ENCODE measurements around the gene TCIRG1. TPM values are rescaled to one million over a fixed set of nuclear protein-coding genes. Genes with fewer than 3 reads are reported as not detected.
"Not testable (repeated sequence)": the region's sequence is repeated elsewhere in the genome, so short reads cannot be mapped to it uniquely, and the experiment has no call there.

Gene TCIRG1
- total RNA-seq, 1 donor from 2014 or later = 33.6 TPM

- Mint-ChIP-seq H3K27ac (peak overlapping the region; percentile 60), H3K27me3 (no peaks in the 10 kb centered on the region), H3K4me1 (ENCODE audit: low read depth) (no peaks in the 10 kb centered on the region), H3K4me3 (ENCODE audit: low read depth) (no peak overlapping the region), H3K9me3 (ENCODE audit: low read depth) (no peaks in the 10 kb centered on the region), H3K36me3 (ENCODE audit: insufficient read depth) (peaks cover 1% of the 10 kb centered on the region)
- DNase-seq (ENCODE audit: low spot score, unreplicated experiment) = no peak
- no peak for TF ChIP-seq CTCF (IDR thresholded peaks at IDR 0.05; ENCODE audit: unreplicated experiment)
These were observed 51.5 kb downstream of the TCIRG1 start for GRCh38 chr11:68090287-68090686.

DNA sequence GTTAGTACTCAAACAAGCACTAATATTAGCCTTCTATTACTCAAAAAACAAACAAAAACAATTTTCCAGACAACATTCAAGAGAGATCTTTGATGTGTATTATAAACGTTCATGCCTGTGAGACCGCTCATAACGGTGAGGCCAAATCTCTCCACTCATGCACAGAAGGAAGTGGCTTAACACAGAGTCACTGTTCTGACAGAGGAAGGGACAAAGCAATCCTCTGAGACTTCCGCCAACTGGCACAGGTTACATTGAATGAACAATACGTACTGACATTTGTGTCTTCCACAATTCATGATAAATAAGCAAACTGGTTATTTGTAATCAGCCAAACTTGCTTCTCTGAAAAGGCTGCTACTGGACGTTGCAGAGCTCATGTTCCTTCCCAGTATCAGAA is 51.9 kb downstream of the TCIRG1 start:
- Mint-ChIP-seq H3K27me3 (no peaks in the 10 kb centered on the region), H3K4me1 (ENCODE audit: low read depth) (no peaks in the 10 kb centered on the region), H3K4me3 (ENCODE audit: low read depth) (no peak overlapping the region), H3K27ac (peak overlapping the region; percentile 60), H3K36me3 (ENCODE audit: insufficient read depth) (peaks cover 1% of the 10 kb centered on the region), H3K9me3 (ENCODE audit: low read depth) (no peaks in the 10 kb centered on the region)
- DNase-seq (ENCODE audit: low spot score, unreplicated experiment) = no peak
- TF ChIP-seq CTCF (IDR thresholded peaks at IDR 0.05; ENCODE audit: unreplicated experiment) = no peak

DNA sequence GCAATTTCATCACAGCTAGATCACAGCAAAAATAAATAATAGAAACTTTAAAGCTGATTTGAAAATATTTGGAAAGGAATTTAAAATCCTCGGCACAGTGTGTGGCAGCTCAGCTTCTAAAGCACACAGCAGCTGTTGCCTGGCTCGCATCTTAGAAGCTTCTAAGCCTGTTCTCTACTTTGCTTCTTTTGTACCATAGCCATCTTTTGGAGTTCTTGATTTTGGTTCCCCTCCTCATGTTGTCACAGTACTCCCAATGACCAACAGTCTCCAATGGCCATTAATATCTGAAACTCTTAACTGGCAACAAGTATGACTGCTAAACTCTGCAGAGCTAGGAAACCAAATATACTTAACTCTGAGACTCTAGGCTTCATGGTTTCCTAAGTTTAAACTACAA is 53.6 kb downstream of the TCIRG1 start:
- H3K9me3 Mint-ChIP-seq (ENCODE audit: low read depth) = no peaks in the 10 kb centered on the region
- no peaks in the 10 kb centered on the region for H3K27me3 Mint-ChIP-seq
- no peak for DNase-seq (ENCODE audit: low spot score, unreplicated experiment)
- no peak for TF ChIP-seq CTCF (IDR thresholded peaks at IDR 0.05; ENCODE audit: unreplicated experiment)
- H3K36me3 Mint-ChIP-seq (ENCODE audit: insufficient read depth) = peaks cover 3% of the 10 kb centered on the region
- H3K4me3 Mint-ChIP-seq (ENCODE audit: low read depth) = no peak overlapping the region
- no peaks in the 10 kb centered on the region for H3K4me1 Mint-ChIP-seq (ENCODE audit: low read depth)
- H3K27ac Mint-ChIP-seq = no peak overlapping the region

DNA sequence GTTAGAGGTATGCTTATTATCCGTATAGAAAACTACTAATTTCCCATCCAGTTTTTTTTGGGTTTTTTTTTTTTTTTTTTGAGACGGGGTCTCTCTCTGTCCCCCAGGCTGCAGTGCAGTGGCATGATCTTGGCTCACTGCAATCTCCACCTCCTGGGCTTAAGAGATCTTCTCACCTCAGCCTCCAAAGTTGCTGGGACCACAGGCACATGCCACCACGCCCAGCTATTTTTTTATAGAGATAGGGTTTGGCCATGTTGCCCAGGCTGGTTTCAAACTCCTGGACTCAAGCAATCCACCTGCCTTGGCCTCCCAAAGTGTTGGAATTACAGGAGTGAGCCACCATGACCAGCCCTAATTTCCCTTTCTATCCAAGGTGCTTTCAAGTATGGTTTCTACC is 54.1 kb downstream of the TCIRG1 start:
- not testable (repeated sequence) for DNase-seq (ENCODE audit: low spot score, unreplicated experiment); H3K4me1 Mint-ChIP-seq (ENCODE audit: low read depth); H3K4me3 Mint-ChIP-seq (ENCODE audit: low read depth); H3K9me3 Mint-ChIP-seq (ENCODE audit: low read depth); H3K27me3 Mint-ChIP-seq; H3K27ac Mint-ChIP-seq; H3K36me3 Mint-ChIP-seq (ENCODE audit: insufficient read depth)

DNA sequence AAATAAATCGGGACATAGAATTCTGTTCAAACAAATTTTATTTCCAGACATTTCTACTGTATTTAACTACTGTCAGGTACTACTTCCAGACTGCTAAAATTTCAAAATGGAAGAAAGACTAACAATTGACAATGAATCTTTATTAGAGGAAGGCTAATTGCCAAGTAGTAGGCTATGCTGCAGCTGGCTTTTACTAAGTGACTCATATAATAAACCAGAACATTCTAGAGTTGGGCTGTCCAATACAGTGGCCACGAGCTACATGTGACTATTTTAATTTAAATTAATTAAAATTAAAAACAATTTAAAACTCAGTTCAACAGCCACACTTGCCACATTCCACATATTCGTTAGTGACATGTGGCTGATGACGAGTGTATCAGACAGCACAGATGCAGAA is 54.7 kb downstream of the TCIRG1 start:
- Mint-ChIP-seq H3K27ac (no peak overlapping the region), H3K4me1 (ENCODE audit: low read depth) (peaks cover 5% of the 10 kb centered on the region), H3K27me3 (no peaks in the 10 kb centered on the region), H3K4me3 (ENCODE audit: low read depth) (no peak overlapping the region), H3K36me3 (ENCODE audit: insufficient read depth) (peaks cover 3% of the 10 kb centered on the region), H3K9me3 (ENCODE audit: low read depth) (no peaks in the 10 kb centered on the region)
- no peak for TF ChIP-seq CTCF (IDR thresholded peaks at IDR 0.05; ENCODE audit: unreplicated experiment)
- DNase-seq (ENCODE audit: low spot score, unreplicated experiment) = no peak

GRCh38 chr11:68096962-68097361 is 58.1 kb downstream of the TCIRG1 start:
- TF ChIP-seq CTCF (IDR thresholded peaks at IDR 0.05; ENCODE audit: unreplicated experiment) = no peak
- Mint-ChIP-seq H3K27me3 (no peaks in the 10 kb centered on the region), H3K4me3 (ENCODE audit: low read depth) (no peak overlapping the region), H3K36me3 (ENCODE audit: insufficient read depth) (peaks cover 2% of the 10 kb centered on the region), H3K9me3 (ENCODE audit: low read depth) (no peaks in the 10 kb centered on the region), H3K27ac (no peak overlapping the region), H3K4me1 (ENCODE audit: low read depth) (peaks cover 28% of the 10 kb centered on the region)
- no peak for DNase-seq (ENCODE audit: low spot score, unreplicated experiment)

Measured in progenitor cell of endocrine pancreas (in vitro differentiated cells).